Activated T-helper 1 cell treated with anti-CD3 and anti-CD28 coated beads, Interleukin-12 subunit alpha, Interleukin-12 subunit beta, Interleukin-2, Interleukin-4 antibody, amounts not matched to agents 30 ng/mL and 10 ng/mL and 1 ng/mL, durations not matched to agents 14 hours and 24 hours and 36 hours (primary cell): ENCODE data around the gene TK1. TPM values are rescaled to one million over a fixed set of nuclear protein-coding genes. Genes with fewer than 3 reads are reported as not detected.
"Not testable (repeated sequence)": the region's sequence is repeated elsewhere in the genome, so short reads cannot be mapped to it uniquely, and the experiment has no call there.

ENCODE experiments used
- DNase-seq: peaks from one replicate; pipeline ENCODE4 v3.0.0; 2021; ENCODE audit warnings: low spot score
- H3K27ac Mint-ChIP-seq: one replicate; pipeline ENCODE4 v1.8.0; 2021; ENCODE audit warnings: mild to moderate bottlenecking, mixed read lengths
- H3K27me3 Mint-ChIP-seq: one replicate; pipeline ENCODE4 v1.8.0; 2022; ENCODE audit warnings: mild to moderate bottlenecking, moderate library complexity, mixed read lengths; ENCODE audit not compliant: insufficient read depth
- H3K36me3 Mint-ChIP-seq: one replicate; pipeline ENCODE4 v1.8.0; 2021; ENCODE audit warnings: low read depth, mixed read lengths
- H3K4me1 Mint-ChIP-seq: one replicate; pipeline ENCODE4 v1.8.0; 2021; ENCODE audit warnings: low read depth, mixed read lengths
- H3K4me3 Mint-ChIP-seq: one replicate; pipeline ENCODE4 v1.8.0; 2021; ENCODE audit warnings: mild to moderate bottlenecking, moderate library complexity, mixed read lengths
- H3K9me3 Mint-ChIP-seq: one replicate; pipeline ENCODE4 v1.8.0; 2021; ENCODE audit warnings: mixed read lengths
- intact Hi-C: fragments of 100-400 bp; cut with micrococcal nuclease; formaldehyde crosslinking; loops from one replicate; pipeline ENCODE4 v1.15.1; 2024
- total RNA-seq: library from RNA; stranded (reverse); gene quantifications from 2 replicates; pipeline ENCODE4 v1.2.3, GENCODE V29; 2022

Gene TK1
- 65.8 and 66.8 TPM in 2 replicates for total RNA-seq

GRCh38 chr17:78186692-78187595, at the start of gene TK1, which contains the start of gene AFMID:
Gene TK1, minus strand, starts transcription at chr17:78187052. Its CDS starts 58 bp downstream, at chr17:78186994.
Gene AFMID, plus strand, starts transcription at chr17:78187362. Its CDS starts 9 bp downstream, at chr17:78187371.
- Mint-ChIP-seq H3K27me3 (no peaks in the 10 kb centered on the region), H3K4me3 (peak within 1 kb of the TSS; percentile 95), H3K9me3 (no peaks in the 10 kb centered on the region), H3K36me3 (peaks cover 17% of the 10 kb centered on the region), H3K27ac (peak within 1 kb of the TSS; percentile 86), H3K4me1 (peaks cover 47% of the 10 kb centered on the region)
- peak; percentile 87 for DNase-seq
- intact Hi-C loops = loop anchor here (1.0 to 2.0 kb wide), 6 partner anchors 11 to 64 kb away; partner anchors contain the start of genes BIRC5 and SYNGR2

GRCh38 chr17:78235885-78236284, 49.0 kb upstream of the TK1 start:
- Mint-ChIP-seq H3K4me3 (no peak overlapping the region), H3K27me3 (peaks cover 19% of the 10 kb centered on the region), H3K36me3 (no peaks in the 10 kb centered on the region), H3K9me3 (no peaks in the 10 kb centered on the region), H3K27ac (no peak overlapping the region), H3K4me1 (peaks cover 10% of the 10 kb centered on the region)
- DNase-seq = no peak
- intact Hi-C loops = no loop called here

- intact Hi-C loops, H3K27ac Mint-ChIP-seq, DNase-seq, H3K4me3 Mint-ChIP-seq, H3K9me3 Mint-ChIP-seq, H3K36me3 Mint-ChIP-seq: not testable (repeated sequence)
- Mint-ChIP-seq H3K4me1 (peaks cover 10% of the 10 kb centered on the region), H3K27me3 (peaks cover 26% of the 10 kb centered on the region)
Measured at GRCh38 chr17:78235022-78235421, 48.2 kb upstream of the TK1 start.

- Mint-ChIP-seq H3K36me3 (no peaks in the 10 kb centered on the region), H3K27me3 (peaks cover 31% of the 10 kb centered on the region), H3K4me3 (no peak overlapping the region), H3K9me3 (no peaks in the 10 kb centered on the region), H3K27ac (no peak overlapping the region), H3K4me1 (peaks cover 10% of the 10 kb centered on the region)
- intact Hi-C loops = no loop called here
- DNase-seq = no peak
Measured at GRCh38 chr17:78234261-78234865, 47.5 kb upstream of the TK1 start.

- Mint-ChIP-seq H3K9me3 (no peaks in the 10 kb centered on the region), H3K36me3 (no peaks in the 10 kb centered on the region), H3K27me3 (peaks cover 38% of the 10 kb centered on the region), H3K4me1 (peaks cover 10% of the 10 kb centered on the region), H3K4me3 (no peak overlapping the region), H3K27ac (peak overlapping the region; percentile 7)
- intact Hi-C loops = no loop called here
- no peak for DNase-seq
Measured at GRCh38 chr17:78233678-78234077, 46.8 kb upstream of the TK1 start.

- no peak overlapping the region for H3K27ac Mint-ChIP-seq
- H3K4me3 Mint-ChIP-seq = peak overlapping the region; percentile 0
- H3K9me3 Mint-ChIP-seq = no peaks in the 10 kb centered on the region
- intact Hi-C loops = no loop called here
- no peak for DNase-seq
- H3K36me3 Mint-ChIP-seq = no peaks in the 10 kb centered on the region
- H3K27me3 Mint-ChIP-seq = peaks cover 38% of the 10 kb centered on the region
- H3K4me1 Mint-ChIP-seq = peaks cover 10% of the 10 kb centered on the region
Measured at GRCh38 chr17:78232859-78233173, 46.0 kb upstream of the TK1 start.

GRCh38 chr17:78231991-78232858, 45.4 kb upstream of the TK1 start:
- H3K36me3 Mint-ChIP-seq = no peaks in the 10 kb centered on the region
- H3K27me3 Mint-ChIP-seq = peaks cover 38% of the 10 kb centered on the region
- peak; percentile 28 for DNase-seq
- intact Hi-C loops = no loop called here
- no peaks in the 10 kb centered on the region for H3K9me3 Mint-ChIP-seq
- H3K4me1 Mint-ChIP-seq = peaks cover 10% of the 10 kb centered on the region
- H3K27ac Mint-ChIP-seq = no peak overlapping the region
- peak overlapping the region; percentile 0 for H3K4me3 Mint-ChIP-seq

- intact Hi-C loops = no loop called here
- H3K4me3 Mint-ChIP-seq = no peak within 1 kb of the TSS
Measured at GRCh38 chr17:78230996-78231935, 44.4 kb upstream of the TK1 start, which contains the start of gene TMEM235. Gene TMEM235, plus strand, starts transcription at chr17:78231631. Its CDS starts 393 bp downstream, at chr17:78232024.

GRCh38 chr17:78230252-78230962, 43.6 kb upstream of the TK1 start:
- DNase-seq = no peak
- H3K27ac Mint-ChIP-seq = no peak overlapping the region
- peaks cover 19% of the 10 kb centered on the region for H3K4me1 Mint-ChIP-seq
- intact Hi-C loops = no loop called here
- no peak overlapping the region for H3K4me3 Mint-ChIP-seq
- peaks cover 38% of the 10 kb centered on the region for H3K27me3 Mint-ChIP-seq
- no peaks in the 10 kb centered on the region for H3K36me3 Mint-ChIP-seq
- H3K9me3 Mint-ChIP-seq = no peaks in the 10 kb centered on the region

More at GRCh38 chr17:78230996-78231935, 44.4 kb upstream of the TK1 start, which contains the start of gene TMEM235:
- no peaks in the 10 kb centered on the region for H3K9me3 Mint-ChIP-seq
- H3K27ac Mint-ChIP-seq = no peak within 1 kb of the TSS
- H3K4me1 Mint-ChIP-seq = peaks cover 16% of the 10 kb centered on the region
- H3K27me3 Mint-ChIP-seq = peaks cover 38% of the 10 kb centered on the region
- H3K36me3 Mint-ChIP-seq = no peaks in the 10 kb centered on the region
- DNase-seq = no peak

GRCh38 chr17:78228176-78228575, 41.3 kb upstream of the TK1 start:
- Mint-ChIP-seq H3K4me3 (no peak overlapping the region), H3K36me3 (peaks cover 10% of the 10 kb centered on the region), H3K4me1 (peaks cover 19% of the 10 kb centered on the region), H3K9me3 (no peaks in the 10 kb centered on the region), H3K27ac (no peak overlapping the region), H3K27me3 (peaks cover 34% of the 10 kb centered on the region)
- no peak for DNase-seq
- intact Hi-C loops = no loop called here

- peaks cover 12% of the 10 kb centered on the region for H3K4me1 Mint-ChIP-seq
- H3K27me3 Mint-ChIP-seq = peaks cover 28% of the 10 kb centered on the region
- no peak overlapping the region for H3K27ac Mint-ChIP-seq
- no peak overlapping the region for H3K4me3 Mint-ChIP-seq
- peaks cover 12% of the 10 kb centered on the region for H3K36me3 Mint-ChIP-seq
- no peaks in the 10 kb centered on the region for H3K9me3 Mint-ChIP-seq
- intact Hi-C loops = no loop called here
- no peak for DNase-seq
Measured at GRCh38 chr17:78227455-78227916, 40.6 kb upstream of the TK1 start.
